GM18861 (cell line): ENCODE results near the gene TBC1D14.
"Not testable (repeated sequence)": the region's sequence is repeated elsewhere in the genome, so short reads cannot be mapped to it uniquely, and the experiment has no call there.

ENCODE experiments used
- ATAC-seq: cut with Tn5 transposase; IDR thresholded peaks from one replicate; pipeline ENCODE4 v1.9.1; 2021; ENCODE audit not compliant: unreplicated experiment

Gene TBC1D14

DNA sequence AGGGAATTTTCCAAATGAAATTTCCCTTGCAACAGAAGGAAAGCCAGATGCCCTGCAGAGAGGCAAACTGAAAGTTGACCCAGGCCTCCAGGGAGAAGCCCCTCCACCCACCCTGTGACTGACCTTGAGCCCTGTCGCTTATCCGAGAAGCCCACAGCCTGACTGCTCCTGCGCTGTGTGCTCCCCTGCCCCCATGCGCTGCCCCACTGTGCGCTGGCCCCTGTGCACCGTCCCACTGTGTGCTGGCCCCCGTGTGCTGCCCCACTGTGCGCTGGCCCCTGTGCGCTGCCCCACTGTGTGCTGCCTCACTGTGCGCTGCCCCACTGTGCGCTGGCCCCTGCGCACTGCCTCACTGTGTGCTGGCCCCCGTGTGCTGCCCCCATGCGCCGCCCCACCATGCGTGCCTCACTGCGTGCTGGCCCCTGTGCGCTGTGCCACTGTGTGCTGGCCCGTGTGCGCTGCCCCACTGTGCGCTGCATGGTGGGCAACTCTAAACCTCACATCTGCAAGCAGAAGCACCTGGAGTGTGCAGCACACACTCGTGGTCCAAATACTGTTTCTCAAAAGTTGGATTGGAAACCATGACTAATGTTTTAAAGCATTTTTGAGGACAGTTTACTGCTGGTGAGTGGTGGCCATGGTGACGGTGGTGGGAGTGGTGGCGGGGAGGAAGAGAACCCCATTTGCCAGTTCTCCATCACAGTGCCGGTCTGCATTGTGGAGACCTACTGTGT, 166.5 kb downstream of the TBC1D14 start:
- no peak for ATAC-seq

DNA sequence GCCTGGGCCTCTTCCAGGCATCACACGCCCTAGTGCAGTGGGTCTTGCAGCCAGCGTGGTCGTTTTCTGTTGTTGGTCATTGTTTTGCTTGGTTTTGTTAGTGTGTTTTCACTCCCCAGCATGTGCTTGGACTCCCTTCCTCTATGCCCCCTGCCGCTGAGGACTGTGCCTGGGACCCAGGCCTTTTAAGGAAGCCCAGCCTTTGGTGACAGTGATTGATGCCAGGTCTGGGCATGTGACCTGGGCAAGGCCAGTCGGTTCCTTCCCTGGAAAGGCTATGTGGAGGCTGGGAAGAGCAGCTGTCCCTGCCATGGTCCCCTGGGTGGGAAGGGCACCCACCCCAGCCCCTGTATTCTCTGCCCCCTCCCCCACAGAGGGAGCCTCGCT, 167.1 kb downstream of the TBC1D14 start:
- ATAC-seq = no peak

DNA sequence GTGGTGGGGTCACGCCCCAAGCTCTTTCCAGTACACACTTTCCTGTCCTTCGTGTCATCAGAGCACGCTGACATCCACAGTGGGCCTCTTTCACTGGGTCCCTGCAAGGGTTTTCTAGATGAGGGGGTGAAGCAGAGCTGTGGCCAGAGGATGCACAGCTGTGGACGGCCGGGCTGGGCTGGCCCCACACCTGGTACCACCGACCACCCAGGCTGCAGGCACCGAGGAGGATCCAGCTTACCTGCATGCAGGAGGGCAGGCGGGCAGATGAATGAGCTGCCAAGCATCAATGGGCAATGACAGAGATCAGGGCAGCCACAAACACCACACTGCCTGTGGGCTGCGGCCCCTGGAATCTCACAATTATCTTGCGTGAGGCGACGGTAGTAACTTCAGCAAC, 167.7 kb downstream of the TBC1D14 start:
- ATAC-seq = no peak

DNA sequence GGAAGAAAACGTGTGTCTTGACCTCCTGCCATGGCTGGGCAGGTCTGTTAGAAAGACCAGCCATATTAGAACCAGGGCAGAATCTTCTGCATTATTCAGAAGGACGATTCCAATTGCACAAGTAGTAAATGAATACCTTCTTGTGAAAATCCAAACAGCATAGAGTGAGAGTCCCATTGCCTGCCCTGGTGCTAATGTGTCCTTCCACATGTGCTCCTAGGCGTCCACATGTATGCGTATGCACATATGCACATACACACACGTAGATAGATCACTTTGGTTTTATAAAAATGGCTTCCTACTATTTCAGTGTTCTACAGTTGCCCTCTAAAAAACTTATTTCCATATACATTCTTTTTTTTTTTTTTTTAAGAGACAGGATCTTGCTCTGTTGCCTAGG, 168.4 kb downstream of the TBC1D14 start:
- ATAC-seq = no peak

DNA sequence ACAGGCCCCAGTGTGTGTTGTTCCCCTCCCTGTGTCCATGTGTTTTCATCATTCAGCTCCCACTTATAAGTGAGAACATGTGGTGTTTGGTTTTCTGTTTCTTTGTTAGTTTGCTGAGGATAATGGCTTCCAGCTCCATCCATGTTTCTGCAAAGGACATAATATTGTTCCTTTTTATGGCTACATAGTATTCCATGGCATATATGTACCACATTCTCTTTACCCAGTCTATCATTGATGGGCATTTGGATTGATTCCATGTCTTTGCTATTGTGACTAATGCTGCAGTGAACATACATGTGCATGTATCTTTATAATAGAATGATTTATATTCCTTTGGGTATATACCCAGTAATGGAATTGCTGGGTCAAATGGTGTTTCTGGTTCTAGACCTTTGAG, 169.9 kb downstream of the TBC1D14 start:
- not testable (repeated sequence) for ATAC-seq

DNA sequence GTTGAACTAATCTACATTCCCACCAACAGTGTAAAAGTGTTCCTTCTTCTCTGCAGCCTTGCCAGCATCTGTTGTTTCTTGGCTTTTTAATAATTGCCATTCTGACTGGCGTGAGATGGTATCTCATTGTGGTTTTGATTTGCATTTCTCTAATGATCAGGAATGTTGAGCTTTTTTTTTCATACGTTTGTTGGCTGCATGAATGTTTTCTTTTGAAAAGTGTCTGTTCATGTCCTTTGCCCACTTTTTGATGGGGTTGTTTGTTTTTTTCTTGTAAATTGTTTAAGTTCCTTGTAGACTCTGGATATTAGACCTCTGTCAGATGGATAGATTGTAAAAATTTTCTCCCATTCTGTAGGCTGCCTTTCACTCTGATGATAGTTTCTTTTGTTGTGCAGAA, 170.3 kb downstream of the TBC1D14 start:
- ATAC-seq = not testable (repeated sequence)
